ENCODE results near the gene CABP5. TPM values are rescaled to one million over a fixed set of nuclear protein-coding genes. Genes with fewer than 3 reads are reported as not detected.

CABP5 gene
- total RNA-seq, 4 donors from 2014 or later: not detected

GRCh38 chr19:48061401-48062344 is 17.8 kb upstream of the CABP5 start:
- TF ChIP-seq CTCF (IDR thresholded peaks at IDR 0.05) (no peak), POLR2A (IDR thresholded peaks at IDR 0.05; ENCODE audit: low read depth) (no peak), POLR2AphosphoS5 (IDR thresholded peaks at IDR 0.05) (no peak), EP300 (IDR thresholded peaks at IDR 0.05) (no peak)
- Histone ChIP-seq H3K36me3 (peaks cover 0 to 47% (median 13%) of the 10 kb centered on the region in 4 donors), H3K27me3 (no peaks in the 10 kb centered on the region), H3K4me1 (peaks cover 0 to 13% (median 2%) of the 10 kb centered on the region in 4 donors), H3K27ac (replicated peaks in 1 of 4) (no peak overlapping the region), H3K9me3 (no peaks in the 10 kb centered on the region), H3K4me3 (no peak overlapping the region)
- intact Hi-C loops (cut with DNase I): no loop called here
- WGBS: 63% methylated on average over 32 of the region's 37 CpGs
- no peak for DNase-seq (ENCODE audit: extremely low spot score)

GRCh38 chr19:48060381-48060780 is 16.5 kb upstream of the CABP5 start:
- Histone ChIP-seq H3K4me3 (no peak overlapping the region), H3K36me3 (peaks cover 0 to 37% (median 8%) of the 10 kb centered on the region in 4 donors), H3K27ac (replicated peaks in 1 of 4) (no peak overlapping the region), H3K27me3 (no peaks in the 10 kb centered on the region), H3K4me1 (peaks cover 0 to 13% (median 2%) of the 10 kb centered on the region in 4 donors), H3K9me3 (no peaks in the 10 kb centered on the region)
- TF ChIP-seq POLR2AphosphoS5 (IDR thresholded peaks at IDR 0.05) (no peak), CTCF (IDR thresholded peaks at IDR 0.05) (no peak), EP300 (IDR thresholded peaks at IDR 0.05) (no peak), POLR2A (IDR thresholded peaks at IDR 0.05; ENCODE audit: low read depth) (no peak)
- intact Hi-C loops (cut with DNase I): no loop called here
- whole genome bisulfite sequencing: 79% methylated on average over 5 of the region's 5 CpGs
- DNase-seq (ENCODE audit: extremely low spot score): no peak

- Histone ChIP-seq H3K36me3 (peaks cover 0 to 40% (median 10%) of the 10 kb centered on the region in 4 donors), H3K4me1 (peaks cover 0 to 13% (median 2%) of the 10 kb centered on the region in 4 donors), H3K4me3 (no peak overlapping the region), H3K27ac (replicated peaks in 1 of 4) (no peak overlapping the region), H3K9me3 (no peaks in the 10 kb centered on the region), H3K27me3 (no peaks in the 10 kb centered on the region)
- intact Hi-C loops (cut with DNase I): no loop called here
- TF ChIP-seq EP300 (IDR thresholded peaks at IDR 0.05) (no peak), CTCF (IDR thresholded peaks at IDR 0.05) (no peak), POLR2A (IDR thresholded peaks at IDR 0.05; ENCODE audit: low read depth) (no peak), POLR2AphosphoS5 (IDR thresholded peaks at IDR 0.05) (no peak)
- 91% methylated on average over 6 of the region's 6 CpGs for WGBS
- DNase-seq (ENCODE audit: extremely low spot score): no peak
Observed at GRCh38 chr19:48059331-48059730, 15.5 kb upstream of the CABP5 start.

GRCh38 chr19:48053856-48054255 is 10.0 kb upstream of the CABP5 start:
- Histone ChIP-seq H3K36me3 (peaks cover 0 to 55% (median 32%) of the 10 kb centered on the region in 4 donors), H3K9me3 (no peaks in the 10 kb centered on the region)

More at GRCh38 chr19:48053856-48054255, 10.0 kb upstream of the CABP5 start:
- Histone ChIP-seq H3K27ac (replicated peaks in 1 of 4) (no peak overlapping the region), H3K4me1 (no peaks in the 10 kb centered on the region), H3K27me3 (no peaks in the 10 kb centered on the region), H3K4me3 (no peak overlapping the region)
- DNase-seq (ENCODE audit: extremely low spot score): no peak
- TF ChIP-seq POLR2AphosphoS5 (IDR thresholded peaks at IDR 0.05): no peak
- TF ChIP-seq POLR2A (IDR thresholded peaks at IDR 0.05; ENCODE audit: low read depth): no peak
- no peak for TF ChIP-seq CTCF (IDR thresholded peaks at IDR 0.05)
- TF ChIP-seq EP300 (IDR thresholded peaks at IDR 0.05): no peak
- intact Hi-C loops (cut with DNase I): no loop called here
- WGBS: 85% methylated on average over 4 of the region's 5 CpGs

All from esophagus muscularis mucosa (tissue), 4 donors.